Neural cell (in vitro differentiated cells): Measurements from ENCODE around the gene TBATA. TPM values are rescaled to one million over a fixed set of nuclear protein-coding genes. Genes with fewer than 3 reads are reported as not detected.

Experiments used
- H2AFZ ChIP-seq: fragments of 200-600, 300-800 bp; sonication (generic), shearing (Covaris generic); 2 replicates; pipeline ENCODE4 v1.6.0; 2014; ENCODE audit warnings: low read depth, mild to moderate bottlenecking, antibody characterized with exemption, low read length, moderate library complexity
- H3F3A ChIP-seq: fragments of 200-600 bp; shearing (Covaris generic); 2 replicates; pipeline ENCODE4 v1.6.1; 2016; ENCODE audit warnings: mild to moderate bottlenecking, moderate library complexity, mixed read lengths, antibody characterized with exemption, low read length; ENCODE audit not compliant: insufficient read depth, poor library complexity, severe bottlenecking
- H3K27ac ChIP-seq: fragments of 200-600, 300-800 bp; sonication (generic), shearing (Covaris generic); 2 replicates; pipeline ENCODE4 v1.5.1; 2014; ENCODE audit warnings: mild to moderate bottlenecking, low read length, moderate library complexity
- H3K27me3 ChIP-seq: fragments of 300-800, 200-600 bp; sonication (generic), shearing (Covaris generic); 2 replicates; pipeline ENCODE4 v1.6.0; 2014; ENCODE audit warnings: mild to moderate bottlenecking, low read depth, low read length, moderate library complexity; ENCODE audit not compliant: insufficient read depth
- H3K36me3 ChIP-seq: fragments of 300-800, 200-600 bp; sonication (generic), shearing (Covaris generic); 2 replicates; pipeline ENCODE4 v1.5.1; 2014; ENCODE audit warnings: mild to moderate bottlenecking, antibody characterized with exemption, low read length, moderate library complexity; ENCODE audit not compliant: insufficient read depth
- H3K4me2 ChIP-seq: fragments of 300-800, 200-600 bp; sonication (generic), shearing (Covaris generic); 2 replicates; pipeline ENCODE4 v1.6.0; 2014; ENCODE audit warnings: mild to moderate bottlenecking, low read length
- H3K4me3 ChIP-seq: fragments of 300-800, 200-600 bp; sonication (generic), shearing (Covaris generic); 2 replicates; pipeline ENCODE4 v1.5.1; 2014; ENCODE audit warnings: mild to moderate bottlenecking, low read length, moderate library complexity
- H3K79me2 ChIP-seq: fragments of 200-600 bp; shearing (Covaris generic); replicated peaks from 2 replicates; pipeline ENCODE4 v1.6.0; 2014; ENCODE audit warnings: mild to moderate bottlenecking, low read length, moderate library complexity; ENCODE audit not compliant: insufficient read depth
- H3K9ac ChIP-seq: fragments of 300-800, 200-600 bp; sonication (generic), shearing (Covaris generic); 2 replicates; pipeline ENCODE4 v1.6.1; 2016; ENCODE audit warnings: mild to moderate bottlenecking, low read length, mixed read lengths
- H3K9me2 ChIP-seq: fragments of 200-600 bp; shearing (Covaris generic); 2 replicates; pipeline ENCODE4 v1.6.1; 2016; ENCODE audit warnings: mild to moderate bottlenecking, low read length, mixed read lengths; ENCODE audit not compliant: insufficient read depth
- H3K9me3 ChIP-seq: fragments of 200-600, 300-800 bp; sonication (generic), shearing (Covaris generic); 2 replicates; pipeline ENCODE4 v1.6.1; 2016; ENCODE audit warnings: mild to moderate bottlenecking, mixed run types, low read length, moderate library complexity, mixed read lengths
- H4K20me1 ChIP-seq: fragments of 200-600 bp; shearing (Covaris generic); 2 replicates; pipeline ENCODE4 v1.6.1; 2016; ENCODE audit warnings: mild to moderate bottlenecking, mixed run types; ENCODE audit not compliant: insufficient read depth
- EP300 ChIP-seq: fragments of 450-650 bp; conservative IDR thresholded peaks from 2 replicates; pipeline ENCODE4 v1.6.1; 2014; ENCODE audit warnings: antibody characterized with exemption, mild to moderate bottlenecking, moderate library complexity; ENCODE audit not compliant: poor library complexity, severe bottlenecking
- EZH2 ChIP-seq: fragments of 200-600, 300-800 bp; shearing (Covaris generic), sonication (generic); IDR thresholded peaks from 2 replicates; pipeline ENCODE4 v1.6.1; 2014; ENCODE audit warnings: antibody characterized with exemption, low read length, borderline replicate concordance, mild to moderate bottlenecking; ENCODE audit not compliant: insufficient read depth, poor library complexity, severe bottlenecking
- MXI1 ChIP-seq: fragments of 450-650 bp; conservative IDR thresholded peaks from 2 replicates; pipeline ENCODE4 v1.6.1; 2014; ENCODE audit warnings: antibody characterized with exemption, mild to moderate bottlenecking; ENCODE audit not compliant: poor library complexity, severe bottlenecking
- POLR2AphosphoS5 ChIP-seq: IDR thresholded peaks from 2 replicates; pipeline ENCODE4 v1.6.1; 2012
- RAD21 ChIP-seq: fragments of 450-650 bp; conservative IDR thresholded peaks from 2 replicates; pipeline ENCODE4 v1.6.1; 2014; ENCODE audit warnings: antibody characterized with exemption, mild to moderate bottlenecking, moderate library complexity
- SMC3 ChIP-seq: fragments of 450-650 bp; conservative IDR thresholded peaks from 2 replicates; pipeline ENCODE4 v1.6.1; 2014; ENCODE audit warnings: antibody characterized with exemption, mild to moderate bottlenecking, moderate library complexity; ENCODE audit not compliant: poor library complexity
- TAF1 ChIP-seq: IDR thresholded peaks from 2 replicates; pipeline ENCODE4 v1.6.1; 2012; ENCODE audit warnings: low read depth
- polyA plus RNA-seq: library from polyadenylated mRNA; depleted of rRNA; stranded (reverse); fragments of >200 nt; gene quantifications from 2 replicates; pipeline ENCODE4 v1.2.3, GENCODE V29; 2014
- TF ChIP-seq, protein P1 (sequence below): IDR thresholded peaks from 2 replicates; pipeline ENCODE4 v1.6.1; 2012; ENCODE audit warnings: borderline replicate concordance
- TF ChIP-seq, protein P2 (sequence below): fragments of 450-650 bp; IDR thresholded peaks from 2 replicates; pipeline ENCODE4 v1.5.1; 2014; ENCODE audit warnings: antibody characterized with exemption, mild to moderate bottlenecking, moderate library complexity; ENCODE audit not compliant: poor library complexity, severe bottlenecking

TBATA gene
- polyA plus RNA-seq, 1 donor from 2014 or later: not detected

GRCh38 chr10:70827086-70827757 is 42.0 kb upstream of the TBATA start:
- Histone ChIP-seq H3K9me2 (no peaks in the 10 kb centered on the region), H3K9me3 (no peaks in the 10 kb centered on the region), H3K36me3 (no peaks in the 10 kb centered on the region), H2AFZ (no peak overlapping the region), H3K9ac (no peak overlapping the region), H3K79me2 (peaks cover 9% of the 10 kb centered on the region), H3K4me3 (no peak overlapping the region), H3F3A (no peaks in the 10 kb centered on the region), H3K4me2 (no peak overlapping the region), H3K27ac (no peak overlapping the region), H3K27me3 (no peaks in the 10 kb centered on the region), H4K20me1 (no peaks in the 10 kb centered on the region)
- TF ChIP-seq MXI1 (no peak), SMC3 (no peak), EZH2 (no peak), TAF1 (no peak), RAD21 (no peak), POLR2AphosphoS5 (no peak), EP300 (no peak)
- TF ChIP-seq, protein P1, sequence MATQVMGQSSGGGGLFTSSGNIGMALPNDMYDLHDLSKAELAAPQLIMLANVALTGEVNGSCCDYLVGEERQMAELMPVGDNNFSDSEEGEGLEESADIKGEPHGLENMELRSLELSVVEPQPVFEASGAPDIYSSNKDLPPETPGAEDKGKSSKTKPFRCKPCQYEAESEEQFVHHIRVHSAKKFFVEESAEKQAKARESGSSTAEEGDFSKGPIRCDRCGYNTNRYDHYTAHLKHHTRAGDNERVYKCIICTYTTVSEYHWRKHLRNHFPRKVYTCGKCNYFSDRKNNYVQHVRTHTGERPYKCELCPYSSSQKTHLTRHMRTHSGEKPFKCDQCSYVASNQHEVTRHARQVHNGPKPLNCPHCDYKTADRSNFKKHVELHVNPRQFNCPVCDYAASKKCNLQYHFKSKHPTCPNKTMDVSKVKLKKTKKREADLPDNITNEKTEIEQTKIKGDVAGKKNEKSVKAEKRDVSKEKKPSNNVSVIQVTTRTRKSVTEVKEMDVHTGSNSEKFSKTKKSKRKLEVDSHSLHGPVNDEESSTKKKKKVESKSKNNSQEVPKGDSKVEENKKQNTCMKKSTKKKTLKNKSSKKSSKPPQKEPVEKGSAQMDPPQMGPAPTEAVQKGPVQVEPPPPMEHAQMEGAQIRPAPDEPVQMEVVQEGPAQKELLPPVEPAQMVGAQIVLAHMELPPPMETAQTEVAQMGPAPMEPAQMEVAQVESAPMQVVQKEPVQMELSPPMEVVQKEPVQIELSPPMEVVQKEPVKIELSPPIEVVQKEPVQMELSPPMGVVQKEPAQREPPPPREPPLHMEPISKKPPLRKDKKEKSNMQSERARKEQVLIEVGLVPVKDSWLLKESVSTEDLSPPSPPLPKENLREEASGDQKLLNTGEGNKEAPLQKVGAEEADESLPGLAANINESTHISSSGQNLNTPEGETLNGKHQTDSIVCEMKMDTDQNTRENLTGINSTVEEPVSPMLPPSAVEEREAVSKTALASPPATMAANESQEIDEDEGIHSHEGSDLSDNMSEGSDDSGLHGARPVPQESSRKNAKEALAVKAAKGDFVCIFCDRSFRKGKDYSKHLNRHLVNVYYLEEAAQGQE: no peak
- TF ChIP-seq, protein P2, sequence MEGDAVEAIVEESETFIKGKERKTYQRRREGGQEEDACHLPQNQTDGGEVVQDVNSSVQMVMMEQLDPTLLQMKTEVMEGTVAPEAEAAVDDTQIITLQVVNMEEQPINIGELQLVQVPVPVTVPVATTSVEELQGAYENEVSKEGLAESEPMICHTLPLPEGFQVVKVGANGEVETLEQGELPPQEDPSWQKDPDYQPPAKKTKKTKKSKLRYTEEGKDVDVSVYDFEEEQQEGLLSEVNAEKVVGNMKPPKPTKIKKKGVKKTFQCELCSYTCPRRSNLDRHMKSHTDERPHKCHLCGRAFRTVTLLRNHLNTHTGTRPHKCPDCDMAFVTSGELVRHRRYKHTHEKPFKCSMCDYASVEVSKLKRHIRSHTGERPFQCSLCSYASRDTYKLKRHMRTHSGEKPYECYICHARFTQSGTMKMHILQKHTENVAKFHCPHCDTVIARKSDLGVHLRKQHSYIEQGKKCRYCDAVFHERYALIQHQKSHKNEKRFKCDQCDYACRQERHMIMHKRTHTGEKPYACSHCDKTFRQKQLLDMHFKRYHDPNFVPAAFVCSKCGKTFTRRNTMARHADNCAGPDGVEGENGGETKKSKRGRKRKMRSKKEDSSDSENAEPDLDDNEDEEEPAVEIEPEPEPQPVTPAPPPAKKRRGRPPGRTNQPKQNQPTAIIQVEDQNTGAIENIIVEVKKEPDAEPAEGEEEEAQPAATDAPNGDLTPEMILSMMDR: no peak

DNA sequence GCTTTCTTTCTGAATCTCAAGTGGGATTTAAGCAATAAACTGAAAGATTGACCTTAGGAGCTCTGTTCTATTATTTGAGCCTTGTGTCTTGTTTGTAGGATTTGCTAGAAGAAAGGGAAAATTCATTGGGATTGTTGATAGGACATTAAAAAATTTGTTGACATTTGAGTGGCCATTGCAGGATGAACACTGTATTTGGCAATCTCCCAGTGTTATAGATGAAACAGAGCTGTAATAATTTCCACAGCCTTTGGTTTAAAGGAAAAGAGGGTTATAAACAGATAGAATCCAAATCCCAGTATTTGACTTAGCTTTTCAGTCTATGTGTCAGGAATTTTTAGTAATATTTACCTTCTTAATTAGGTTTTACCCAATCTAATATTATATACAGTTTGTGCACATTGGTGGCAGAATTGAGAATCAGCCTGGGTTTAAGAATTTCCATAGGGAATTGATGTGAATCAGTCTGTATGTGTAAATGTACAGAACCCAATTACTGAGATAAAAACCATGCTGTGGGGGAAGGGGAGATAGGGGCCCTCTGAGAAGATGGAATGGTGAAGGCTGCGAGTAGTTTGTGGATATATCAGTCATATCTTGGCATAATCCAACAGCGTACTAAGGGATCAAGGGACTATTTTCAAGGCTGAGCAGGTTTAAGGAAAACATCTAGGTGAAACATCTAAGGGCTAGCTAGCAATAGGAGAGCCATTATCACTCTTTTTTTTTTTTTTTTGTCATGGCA is 37.1 kb upstream of the TBATA start:
- no peaks in the 10 kb centered on the region for H3F3A ChIP-seq
- no peak overlapping the region for H3K9ac ChIP-seq
- TF ChIP-seq, protein P2: no peak
- peak; percentile 10 for TF ChIP-seq EP300
- TF ChIP-seq POLR2AphosphoS5: peak; percentile 19
- no peaks in the 10 kb centered on the region for H3K27me3 ChIP-seq
- peak overlapping the region; percentile 25 for H3K4me3 ChIP-seq
- H3K9me2 ChIP-seq: no peaks in the 10 kb centered on the region
- H2AFZ ChIP-seq: no peak overlapping the region
- peaks cover 34% of the 10 kb centered on the region for H3K79me2 ChIP-seq
- no peaks in the 10 kb centered on the region for H3K36me3 ChIP-seq
- H3K4me2 ChIP-seq: no peak overlapping the region
- no peaks in the 10 kb centered on the region for H4K20me1 ChIP-seq
- H3K27ac ChIP-seq: peak overlapping the region; percentile 30
- H3K9me3 ChIP-seq: no peaks in the 10 kb centered on the region
